WTC11 (cell line): ENCODE data around the gene ADAMTS10. TPM values are rescaled to one million over a fixed set of nuclear protein-coding genes. Genes with fewer than 3 reads are reported as not detected.

ENCODE experiments used
- ATAC-seq: fragments of 200-7000 bp; cut with Tn5 transposase; 2 replicates; pipeline ENCODE4 v1.10.0; 2021; ENCODE audit warnings: mild to moderate bottlenecking, moderate library complexity
- CTCF ChIA-PET: fragments of 300-600 bp; sonication (Branson Sonifier 250); formaldehyde crosslinking; loops from one replicate; lab custom pipeline; 2021; ENCODE audit warnings: antibody characterized with exemption; lab: Charles Lee
- POLR2A ChIA-PET: fragments of 350-600 bp; sonication (Branson Sonifier 250); formaldehyde crosslinking; loops from one replicate; lab custom pipeline; 2021; ENCODE audit warnings: antibody characterized with exemption; lab: Charles Lee
- DNase-seq: peaks from one replicate; pipeline ENCODE4 v3.0.0; 2021; ENCODE audit warnings: low spot score
- H3K27ac Mint-ChIP-seq: 2 replicates; pipeline ENCODE4 v1.8.0; 2021; ENCODE audit warnings: mixed read lengths
- H3K27me3 Mint-ChIP-seq: 2 replicates; pipeline ENCODE4 v1.8.0; 2021; ENCODE audit warnings: low read depth, mild to moderate bottlenecking, moderate library complexity, mixed read lengths
- H3K36me3 Mint-ChIP-seq: 2 replicates; pipeline ENCODE4 v1.8.0; 2021; ENCODE audit warnings: mixed read lengths
- H3K4me1 Mint-ChIP-seq: 2 replicates; pipeline ENCODE4 v1.8.0; 2022; ENCODE audit warnings: mixed read lengths
- H3K4me3 Mint-ChIP-seq: 2 replicates; pipeline ENCODE4 v1.8.0; 2021; ENCODE audit warnings: mild to moderate bottlenecking, moderate library complexity, mixed read lengths
- H3K9me3 Mint-ChIP-seq: 2 replicates; pipeline ENCODE4 v1.8.0; 2021; ENCODE audit warnings: mixed read lengths
- CBFB ChIP-seq: sonication (generic); formaldehyde crosslinking; IDR thresholded peaks from 2 replicates; pipeline ENCODE4 v1.8.1; 2022; ENCODE audit warnings: mild to moderate bottlenecking, low read depth, missing genetic modification reagents
- CREB1 ChIP-seq: sonication (generic); formaldehyde crosslinking; IDR thresholded peaks from 2 replicates; pipeline ENCODE4 v1.8.0; 2023; ENCODE audit warnings: mild to moderate bottlenecking, missing genetic modification reagents
- EMX1 ChIP-seq: fragments of 250-450 bp; sonication (Bioruptor Pico); IDR thresholded peaks from 2 replicates; pipeline ENCODE4 v1.8.0; 2021; ENCODE audit warnings: mild to moderate bottlenecking
- ETV6 ChIP-seq: sonication (generic); formaldehyde crosslinking; IDR thresholded peaks from 2 replicates; pipeline ENCODE4 v1.8.1; 2022; ENCODE audit warnings: mild to moderate bottlenecking, missing genetic modification reagents
- FOXP1 ChIP-seq: sonication (generic); formaldehyde crosslinking; IDR thresholded peaks from 2 replicates; pipeline ENCODE4 v1.8.0; 2022; ENCODE audit warnings: missing genetic modification reagents, mild to moderate bottlenecking, moderate library complexity, borderline replicate concordance
- GABPB1 ChIP-seq: sonication (generic); formaldehyde crosslinking; IDR thresholded peaks from 2 replicates; pipeline ENCODE4 v1.8.1; 2023; ENCODE audit warnings: mild to moderate bottlenecking, missing genetic modification reagents
- NFYB ChIP-seq: sonication (generic); formaldehyde crosslinking; conservative IDR thresholded peaks from 2 replicates; pipeline ENCODE4 v1.8.0; 2022; ENCODE audit warnings: low read depth, missing genetic modification reagents
- RELA ChIP-seq: sonication (generic); formaldehyde crosslinking; IDR thresholded peaks from 2 replicates; pipeline ENCODE4 v1.8.1; 2022; ENCODE audit warnings: missing genetic modification reagents, mild to moderate bottlenecking, borderline replicate concordance
- SP1 ChIP-seq: sonication (generic); formaldehyde crosslinking; conservative IDR thresholded peaks from 2 replicates; pipeline ENCODE4 v1.8.1; 2022; ENCODE audit warnings: missing genetic modification reagents
- TP53 ChIP-seq: sonication (generic); formaldehyde crosslinking; IDR thresholded peaks from 2 replicates; pipeline ENCODE4 v1.8.1; 2023; ENCODE audit warnings: mild to moderate bottlenecking, missing genetic modification reagents
- ZNF263 ChIP-seq: sonication (generic); formaldehyde crosslinking; IDR thresholded peaks from 2 replicates; pipeline ENCODE4 v1.8.1; 2022; ENCODE audit warnings: low read depth, mild to moderate bottlenecking, moderate library complexity, missing genetic modification reagents
- ZNF416 ChIP-seq: fragments of 250-450 bp; sonication (Bioruptor Pico); IDR thresholded peaks from 2 replicates; pipeline ENCODE4 v1.9.0; 2021; ENCODE audit warnings: mild to moderate bottlenecking, inconsistent platforms
- total RNA-seq: library from RNA; stranded (reverse); gene quantifications from 3 replicates; pipeline ENCODE4 v1.2.3, GENCODE V29; 2021
- TF ChIP-seq, protein P1 (sequence below): fragments of 250-450 bp; sonication (Bioruptor Pico); IDR thresholded peaks from 2 replicates; pipeline ENCODE4 v2.1.2; 2022; ENCODE audit warnings: mild to moderate bottlenecking, moderate library complexity
- TF ChIP-seq, protein P2 (sequence below): sonication (generic); formaldehyde crosslinking; conservative IDR thresholded peaks from 2 replicates; pipeline ENCODE4 v1.8.1; 2023; ENCODE audit warnings: mild to moderate bottlenecking, low read depth, missing genetic modification reagents, moderate library complexity
- TF ChIP-seq, protein P3 (sequence below): sonication (generic); formaldehyde crosslinking; IDR thresholded peaks from 2 replicates; pipeline ENCODE4 v1.8.1; 2022; ENCODE audit warnings: missing genetic modification reagents, borderline replicate concordance
- TF ChIP-seq, protein P4 (sequence below): fragments of 250-450 bp; sonication (Bioruptor Pico); IDR thresholded peaks from 2 replicates; pipeline ENCODE4 v1.9.0; 2021; ENCODE audit warnings: mild to moderate bottlenecking
- TF ChIP-seq, protein P5 (sequence below): fragments of 250-450 bp; sonication (Bioruptor Pico); conservative IDR thresholded peaks from 2 replicates; pipeline ENCODE4 v1.9.0; 2021; ENCODE audit warnings: mild to moderate bottlenecking
- TF ChIP-seq, protein P6 (sequence below): sonication (generic); formaldehyde crosslinking; IDR thresholded peaks from 2 replicates; pipeline ENCODE4 v1.8.0; 2022; ENCODE audit warnings: mild to moderate bottlenecking, missing genetic modification reagents
- TF ChIP-seq, protein P7 (sequence below): sonication (generic); formaldehyde crosslinking; conservative IDR thresholded peaks from 2 replicates; pipeline ENCODE4 v1.8.1; 2022; ENCODE audit warnings: mild to moderate bottlenecking, missing genetic modification reagents
- TF ChIP-seq, protein P8 (sequence below): fragments of 250-450 bp; sonication (Bioruptor Pico); IDR thresholded peaks from 2 replicates; pipeline ENCODE4 v1.8.0; 2021; ENCODE audit warnings: mild to moderate bottlenecking

ADAMTS10 gene
- total RNA-seq, 1 experiment from 2014 or later, result 16.0 TPM

DNA sequence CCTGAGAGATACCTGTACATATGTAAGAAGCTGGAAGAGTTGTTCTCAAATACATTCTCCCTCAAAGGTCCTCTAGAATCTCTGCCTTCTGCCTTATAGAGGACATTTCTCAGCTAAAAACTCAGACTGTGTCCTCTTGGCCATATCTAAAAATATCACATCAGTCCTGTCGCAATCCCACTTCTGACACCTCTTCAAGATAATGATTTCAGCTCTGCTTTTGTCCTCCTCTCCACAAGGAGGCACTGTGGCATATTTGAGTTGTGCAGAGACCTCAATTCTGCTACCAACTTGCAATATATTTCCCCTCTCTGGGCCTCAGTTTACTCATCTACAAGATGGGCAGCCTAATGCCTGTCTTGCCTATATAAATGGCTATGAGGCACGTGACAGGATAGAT, 16.6 kb downstream of the ADAMTS10 start (continued):
- TF ChIP-seq CREB1 (CRISPR knock-in tag) (no peak), ZNF263 (CRISPR knock-in tag) (no peak)
- TF ChIP-seq, protein P1, sequence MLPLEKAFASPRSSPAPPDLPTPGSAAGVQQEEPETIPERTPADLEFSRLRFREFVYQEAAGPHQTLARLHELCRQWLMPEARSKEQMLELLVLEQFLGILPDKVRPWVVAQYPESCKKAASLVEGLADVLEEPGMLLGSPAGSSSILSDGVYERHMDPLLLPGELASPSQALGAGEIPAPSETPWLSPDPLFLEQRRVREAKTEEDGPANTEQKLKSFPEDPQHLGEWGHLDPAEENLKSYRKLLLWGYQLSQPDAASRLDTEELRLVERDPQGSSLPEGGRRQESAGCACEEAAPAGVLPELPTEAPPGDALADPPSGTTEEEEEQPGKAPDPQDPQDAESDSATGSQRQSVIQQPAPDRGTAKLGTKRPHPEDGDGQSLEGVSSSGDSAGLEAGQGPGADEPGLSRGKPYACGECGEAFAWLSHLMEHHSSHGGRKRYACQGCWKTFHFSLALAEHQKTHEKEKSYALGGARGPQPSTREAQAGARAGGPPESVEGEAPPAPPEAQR (CRISPR knock-in tag), result no peak
- TF ChIP-seq, all 79 proteins: peak for 0

DNA sequence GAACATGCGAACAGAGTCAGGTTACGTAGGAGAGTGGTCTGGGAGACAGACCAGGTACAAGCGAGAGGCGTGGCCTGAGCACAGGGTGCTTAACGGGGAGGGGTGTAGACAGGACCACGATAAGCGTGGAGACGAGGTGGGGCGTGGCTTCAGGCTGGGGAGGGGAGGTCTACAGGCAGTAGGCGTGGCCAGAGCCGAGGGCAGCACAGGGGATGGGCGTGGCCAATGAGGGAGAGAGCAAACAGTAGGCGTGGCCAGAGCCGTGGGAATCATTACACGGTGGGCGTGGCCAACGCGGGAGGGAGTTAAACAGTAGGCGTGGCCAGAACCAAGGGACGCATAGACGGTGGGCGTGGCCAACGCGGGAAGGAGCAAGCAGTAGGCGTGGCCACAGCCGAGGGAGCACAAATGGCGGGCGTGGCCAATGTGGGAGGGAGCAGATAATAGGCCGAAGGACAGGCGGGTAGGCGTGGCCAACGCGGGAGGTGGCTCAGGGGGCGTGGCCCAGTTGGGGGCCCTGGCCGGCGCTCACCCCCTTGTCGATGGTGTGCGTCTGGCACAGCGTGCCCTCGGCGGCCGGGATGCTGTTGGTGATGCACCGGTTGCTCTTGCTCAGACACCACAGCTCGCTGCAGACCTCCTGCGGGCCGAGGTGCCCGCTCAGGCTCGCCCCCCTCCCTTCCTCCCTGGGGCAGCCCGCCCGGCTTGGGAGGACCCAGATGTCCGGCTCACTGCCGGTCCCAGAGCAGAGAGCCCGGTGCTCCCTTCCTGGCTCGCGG, 18.1 kb downstream of the ADAMTS10 start:
- ATAC-seq, result peak; percentile 98
- Mint-ChIP-seq H3K36me3 (peaks cover 21% of the 10 kb centered on the region; the same call in 1 of the 2 replicates), H3K27ac (no peak overlapping the region), H3K27me3 (peaks cover 52% of the 10 kb centered on the region), H3K4me1 (peaks cover 9% of the 10 kb centered on the region), H3K9me3 (peaks cover 10% of the 10 kb centered on the region), H3K4me3 (peak overlapping the region; percentile 74)
- peak; percentile 100 for DNase-seq
- POLR2A ChIA-PET, result interaction anchor here (1.2 kb wide), 1 partner anchor 13 kb away, joined by 8 read pairs; no protein-coding TSS in a partner anchor
- CTCF ChIA-PET, result interaction anchor here (0.6 to 6.2 kb wide), 8 partner anchors 12 to 1084 kb away, joined by 3 to 54 read pairs (median 6); partner anchors contain the start of genes MYO1F and ZNF414
- TF ChIP-seq NFYB (peak; percentile 35; the same call in 1 of the 2 replicates), RELA (peak; percentile 74; the same call in 1 of the 2 replicates), SP1 (peak; percentile 97), FOXP1 (CRISPR knock-in tag) (peak; percentile 60), TP53 (CRISPR knock-in tag) (no peak), CBFB (CRISPR knock-in tag) (no peak), ETV6 (peak; percentile 66; the same call in 1 of the 2 replicates), GABPB1 (no peak), EMX1 (CRISPR knock-in tag) (peak; percentile 59; the same call in 1 of the 2 replicates), ZNF416 (CRISPR knock-in tag) (0 out of 2 replicates have a peak, but pooled peaks have one; percentile 37)
- TF ChIP-seq, protein P2, sequence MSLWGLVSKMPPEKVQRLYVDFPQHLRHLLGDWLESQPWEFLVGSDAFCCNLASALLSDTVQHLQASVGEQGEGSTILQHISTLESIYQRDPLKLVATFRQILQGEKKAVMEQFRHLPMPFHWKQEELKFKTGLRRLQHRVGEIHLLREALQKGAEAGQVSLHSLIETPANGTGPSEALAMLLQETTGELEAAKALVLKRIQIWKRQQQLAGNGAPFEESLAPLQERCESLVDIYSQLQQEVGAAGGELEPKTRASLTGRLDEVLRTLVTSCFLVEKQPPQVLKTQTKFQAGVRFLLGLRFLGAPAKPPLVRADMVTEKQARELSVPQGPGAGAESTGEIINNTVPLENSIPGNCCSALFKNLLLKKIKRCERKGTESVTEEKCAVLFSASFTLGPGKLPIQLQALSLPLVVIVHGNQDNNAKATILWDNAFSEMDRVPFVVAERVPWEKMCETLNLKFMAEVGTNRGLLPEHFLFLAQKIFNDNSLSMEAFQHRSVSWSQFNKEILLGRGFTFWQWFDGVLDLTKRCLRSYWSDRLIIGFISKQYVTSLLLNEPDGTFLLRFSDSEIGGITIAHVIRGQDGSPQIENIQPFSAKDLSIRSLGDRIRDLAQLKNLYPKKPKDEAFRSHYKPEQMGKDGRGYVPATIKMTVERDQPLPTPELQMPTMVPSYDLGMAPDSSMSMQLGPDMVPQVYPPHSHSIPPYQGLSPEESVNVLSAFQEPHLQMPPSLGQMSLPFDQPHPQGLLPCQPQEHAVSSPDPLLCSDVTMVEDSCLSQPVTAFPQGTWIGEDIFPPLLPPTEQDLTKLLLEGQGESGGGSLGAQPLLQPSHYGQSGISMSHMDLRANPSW (CRISPR knock-in tag), result 0 out of 2 replicates have a peak, but pooled peaks have one; percentile 18
- TF ChIP-seq, protein P3, sequence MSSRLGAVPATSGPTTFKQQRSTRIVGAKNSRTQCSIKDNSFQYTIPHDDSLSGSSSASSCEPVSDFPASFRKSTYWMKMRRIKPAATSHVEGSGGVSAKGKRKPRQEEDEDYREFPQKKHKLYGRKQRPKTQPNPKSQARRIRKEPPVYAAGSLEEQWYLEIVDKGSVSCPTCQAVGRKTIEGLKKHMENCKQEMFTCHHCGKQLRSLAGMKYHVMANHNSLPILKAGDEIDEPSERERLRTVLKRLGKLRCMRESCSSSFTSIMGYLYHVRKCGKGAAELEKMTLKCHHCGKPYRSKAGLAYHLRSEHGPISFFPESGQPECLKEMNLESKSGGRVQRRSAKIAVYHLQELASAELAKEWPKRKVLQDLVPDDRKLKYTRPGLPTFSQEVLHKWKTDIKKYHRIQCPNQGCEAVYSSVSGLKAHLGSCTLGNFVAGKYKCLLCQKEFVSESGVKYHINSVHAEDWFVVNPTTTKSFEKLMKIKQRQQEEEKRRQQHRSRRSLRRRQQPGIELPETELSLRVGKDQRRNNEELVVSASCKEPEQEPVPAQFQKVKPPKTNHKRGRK, result no peak
- TF ChIP-seq, protein P4, sequence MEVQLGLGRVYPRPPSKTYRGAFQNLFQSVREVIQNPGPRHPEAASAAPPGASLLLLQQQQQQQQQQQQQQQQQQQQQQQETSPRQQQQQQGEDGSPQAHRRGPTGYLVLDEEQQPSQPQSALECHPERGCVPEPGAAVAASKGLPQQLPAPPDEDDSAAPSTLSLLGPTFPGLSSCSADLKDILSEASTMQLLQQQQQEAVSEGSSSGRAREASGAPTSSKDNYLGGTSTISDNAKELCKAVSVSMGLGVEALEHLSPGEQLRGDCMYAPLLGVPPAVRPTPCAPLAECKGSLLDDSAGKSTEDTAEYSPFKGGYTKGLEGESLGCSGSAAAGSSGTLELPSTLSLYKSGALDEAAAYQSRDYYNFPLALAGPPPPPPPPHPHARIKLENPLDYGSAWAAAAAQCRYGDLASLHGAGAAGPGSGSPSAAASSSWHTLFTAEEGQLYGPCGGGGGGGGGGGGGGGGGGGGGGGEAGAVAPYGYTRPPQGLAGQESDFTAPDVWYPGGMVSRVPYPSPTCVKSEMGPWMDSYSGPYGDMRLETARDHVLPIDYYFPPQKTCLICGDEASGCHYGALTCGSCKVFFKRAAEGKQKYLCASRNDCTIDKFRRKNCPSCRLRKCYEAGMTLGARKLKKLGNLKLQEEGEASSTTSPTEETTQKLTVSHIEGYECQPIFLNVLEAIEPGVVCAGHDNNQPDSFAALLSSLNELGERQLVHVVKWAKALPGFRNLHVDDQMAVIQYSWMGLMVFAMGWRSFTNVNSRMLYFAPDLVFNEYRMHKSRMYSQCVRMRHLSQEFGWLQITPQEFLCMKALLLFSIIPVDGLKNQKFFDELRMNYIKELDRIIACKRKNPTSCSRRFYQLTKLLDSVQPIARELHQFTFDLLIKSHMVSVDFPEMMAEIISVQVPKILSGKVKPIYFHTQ (CRISPR knock-in tag), result no peak
- TF ChIP-seq, protein P5, sequence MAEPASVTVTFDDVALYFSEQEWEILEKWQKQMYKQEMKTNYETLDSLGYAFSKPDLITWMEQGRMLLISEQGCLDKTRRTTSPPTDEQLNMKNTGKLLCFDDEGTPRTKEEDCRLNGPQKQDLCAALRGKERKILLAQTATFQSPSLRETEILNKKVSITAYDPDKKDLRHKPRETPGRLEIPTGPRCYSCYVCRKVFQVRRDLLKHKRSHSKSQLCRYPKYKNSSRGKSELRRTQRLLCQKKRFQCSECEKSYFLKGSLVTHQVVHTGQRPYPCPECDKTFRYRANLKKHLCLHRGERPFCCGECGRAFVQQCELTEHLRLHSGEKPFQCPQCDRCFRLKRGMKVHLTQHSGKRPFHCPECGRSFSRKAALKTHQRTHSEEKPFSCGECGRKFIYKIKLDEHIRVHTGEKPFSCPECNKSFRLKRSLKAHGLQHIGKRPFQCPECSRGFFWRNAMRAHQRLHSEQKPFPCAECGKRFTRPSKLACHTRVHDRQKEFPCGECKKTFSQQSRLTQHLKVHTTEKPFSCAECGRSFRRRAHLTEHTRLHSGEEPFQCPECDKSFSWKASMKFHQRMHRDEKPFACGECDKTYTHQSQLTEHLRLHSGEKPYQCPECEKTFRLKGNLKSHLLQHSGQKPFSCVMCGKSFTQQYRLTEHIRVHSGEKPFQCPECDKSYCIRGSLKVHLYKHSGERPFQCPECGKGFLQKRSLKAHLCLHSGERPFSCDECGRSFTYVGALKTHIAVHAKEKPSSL (CRISPR knock-in tag), result no peak
- TF ChIP-seq, protein P6, sequence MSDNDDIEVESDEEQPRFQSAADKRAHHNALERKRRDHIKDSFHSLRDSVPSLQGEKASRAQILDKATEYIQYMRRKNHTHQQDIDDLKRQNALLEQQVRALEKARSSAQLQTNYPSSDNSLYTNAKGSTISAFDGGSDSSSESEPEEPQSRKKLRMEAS (CRISPR knock-in tag), result peak; percentile 66; the same call in 1 of the 2 replicates
- TF ChIP-seq, protein P7, sequence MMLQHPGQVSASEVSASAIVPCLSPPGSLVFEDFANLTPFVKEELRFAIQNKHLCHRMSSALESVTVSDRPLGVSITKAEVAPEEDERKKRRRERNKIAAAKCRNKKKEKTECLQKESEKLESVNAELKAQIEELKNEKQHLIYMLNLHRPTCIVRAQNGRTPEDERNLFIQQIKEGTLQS (CRISPR knock-in tag), result no peak
- TF ChIP-seq, protein P8, sequence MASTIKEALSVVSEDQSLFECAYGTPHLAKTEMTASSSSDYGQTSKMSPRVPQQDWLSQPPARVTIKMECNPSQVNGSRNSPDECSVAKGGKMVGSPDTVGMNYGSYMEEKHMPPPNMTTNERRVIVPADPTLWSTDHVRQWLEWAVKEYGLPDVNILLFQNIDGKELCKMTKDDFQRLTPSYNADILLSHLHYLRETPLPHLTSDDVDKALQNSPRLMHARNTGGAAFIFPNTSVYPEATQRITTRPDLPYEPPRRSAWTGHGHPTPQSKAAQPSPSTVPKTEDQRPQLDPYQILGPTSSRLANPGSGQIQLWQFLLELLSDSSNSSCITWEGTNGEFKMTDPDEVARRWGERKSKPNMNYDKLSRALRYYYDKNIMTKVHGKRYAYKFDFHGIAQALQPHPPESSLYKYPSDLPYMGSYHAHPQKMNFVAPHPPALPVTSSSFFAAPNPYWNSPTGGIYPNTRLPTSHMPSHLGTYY (CRISPR knock-in tag), result no peak
